Mesenteric fat pad (tissue), 1 donor: ENCODE measurements around the gene EMC8. TPM values are rescaled to one million over a fixed set of nuclear protein-coding genes. Genes with fewer than 3 reads are reported as not detected.
"Not testable (repeated sequence)": the region's sequence is repeated elsewhere in the genome, so short reads cannot be mapped to it uniquely, and the experiment has no call there.

Experiments used
- DNase-seq: peaks from one replicate; pipeline ENCODE4 v3.0.0-alpha.2; 2020; ENCODE audit warnings: low spot score
- long read RNA-seq: library from polyadenylated mRNA; unstranded; transcript quantifications from one replicate; pipeline ENCODE4 v2.0.0, GENCODE V29; 2020
- total RNA-seq: library from RNA; stranded (reverse); fragmentation: NEBNext Ultra II Directional; extraction: Animal tissue kit (Norgen Biotek cat#: 25700); gene quantifications from one replicate; pipeline ENCODE4 v1.2.1, GENCODE V29; 2021
- donor health status: DM: yes; HTN: yes; CAD: no.

The EMC8 gene
- total RNA-seq: 31.5 TPM
- long read RNA-seq, transcript EMC8-202 (4 exons, 1,935 nt): minor isoform, 35 of 116 reads
- long read RNA-seq, transcript EMC8-201 (5 exons, 1,962 nt): major isoform, 67 of 116 reads
- long read RNA-seq, partial matches to known transcripts: 3 of 116 reads
- long read RNA-seq, other reads (novel, unspliced or antisense): 9 of 116 reads

DNA sequence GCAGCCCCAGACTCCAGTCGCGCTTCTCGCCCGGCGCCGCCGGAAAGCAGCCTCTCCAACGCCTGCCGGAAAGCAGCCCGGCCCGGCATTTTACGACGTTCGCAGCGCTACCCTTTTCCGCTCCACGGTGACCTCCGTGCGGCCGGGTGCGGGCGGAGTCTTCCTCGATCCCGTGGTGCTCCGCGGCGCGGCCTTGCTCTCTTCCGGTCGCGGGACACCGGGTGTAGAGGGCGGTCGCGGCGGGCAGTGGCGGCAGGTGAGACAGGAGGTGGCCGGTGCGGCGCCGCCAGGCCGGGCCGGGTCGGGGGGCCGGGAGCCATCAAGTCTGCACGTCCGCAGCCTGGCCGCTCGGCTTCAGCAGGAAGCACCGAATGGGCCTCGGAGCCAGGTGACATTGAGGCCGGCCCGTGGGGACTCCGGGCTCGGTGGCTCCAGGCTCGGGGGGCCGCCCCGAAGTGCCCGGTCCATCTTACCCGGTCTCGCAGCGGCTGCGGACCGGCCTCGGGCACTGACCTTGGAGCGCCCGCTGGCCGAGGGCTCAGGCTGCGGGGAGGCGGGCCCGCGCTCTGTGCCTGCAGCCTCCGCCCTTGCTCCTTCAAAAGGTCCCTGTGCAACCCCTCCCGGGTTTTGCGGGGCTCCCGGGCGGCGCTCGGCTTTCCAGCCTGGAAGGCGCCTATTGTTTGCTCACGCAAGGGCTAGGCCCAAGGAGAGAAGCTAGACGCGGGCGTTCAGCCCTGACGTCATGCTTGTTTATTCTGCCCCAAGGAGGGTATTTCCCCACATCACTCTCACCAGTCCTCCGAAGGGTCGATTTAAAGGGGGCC is at the start of gene EMC8, which contains the start of gene COX4I1:
Gene EMC8 (minus strand): TSS at position 48 of the 824 bp plus-strand sequence. CDS start 249 bp downstream, outside the sequence.
Gene COX4I1 (plus strand): TSS at position 199 of the 824 bp plus-strand sequence. CDS start 1,511 bp downstream, outside the sequence.
- DNase-seq: peak; percentile 99

DNA sequence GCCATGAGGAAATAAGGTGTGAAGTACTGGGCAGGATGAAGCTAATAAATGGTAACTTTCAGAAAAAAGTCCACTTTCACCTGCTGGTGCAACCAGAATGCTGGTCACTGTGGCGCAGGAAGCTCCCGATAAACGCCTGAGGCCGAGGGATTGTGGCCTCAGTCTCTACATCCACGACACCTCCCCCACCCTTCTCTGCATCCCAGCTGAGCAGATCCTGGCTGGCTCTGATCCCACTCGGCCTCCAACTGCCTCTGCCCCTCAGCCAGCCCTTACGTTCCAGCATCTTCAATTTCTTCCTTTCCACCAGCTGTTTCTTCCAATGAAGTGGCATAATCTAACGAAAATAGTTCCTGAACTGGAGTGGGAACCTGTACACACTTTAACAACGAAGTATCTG is 49.6 kb upstream of the EMC8 start:
- DNase-seq: no peak

DNA sequence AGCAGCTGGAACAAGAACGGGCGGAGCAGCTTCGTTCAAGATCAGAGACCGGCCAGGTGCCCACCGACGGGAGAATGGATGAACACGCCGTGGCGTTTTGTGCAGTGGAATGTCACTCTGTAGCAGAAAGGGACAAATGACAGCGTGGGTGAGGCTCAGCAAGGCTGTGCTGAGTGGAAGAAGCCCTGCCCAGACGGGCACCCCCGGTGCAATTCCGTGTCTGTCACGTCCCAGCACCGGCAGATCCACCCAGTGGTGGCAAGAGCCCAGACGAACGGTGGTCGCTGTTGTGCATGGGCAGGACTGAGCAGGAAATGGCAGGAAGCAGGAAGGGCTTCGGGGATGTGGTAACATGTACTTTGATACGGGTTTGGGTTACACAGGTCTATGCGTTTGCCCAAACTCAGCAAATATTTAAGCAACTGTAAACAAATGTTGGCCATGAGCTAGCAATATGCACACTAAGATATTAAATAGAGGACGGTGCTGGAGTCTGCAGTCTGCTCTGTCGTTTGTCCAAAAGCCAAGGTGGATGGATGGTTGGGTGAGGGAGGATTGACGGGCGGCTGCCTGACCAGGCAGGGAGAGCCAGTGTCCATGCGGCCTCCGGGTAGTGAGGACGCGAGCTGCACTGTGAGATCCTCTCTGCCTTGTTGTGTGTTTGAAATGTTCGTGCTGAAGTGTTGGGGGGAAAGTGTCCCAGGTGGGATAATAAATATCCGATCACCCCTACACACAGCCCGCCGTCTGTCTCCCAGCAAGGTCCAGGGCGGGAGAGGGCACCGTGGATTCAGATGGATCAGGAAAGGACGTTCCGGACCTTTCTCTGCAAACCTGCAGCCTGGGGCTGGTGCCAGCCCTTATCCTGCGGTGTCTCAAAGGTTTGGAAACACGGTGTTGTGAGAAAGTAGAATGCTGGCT is 48.6 kb upstream of the EMC8 start:
- no peak for DNase-seq

DNA sequence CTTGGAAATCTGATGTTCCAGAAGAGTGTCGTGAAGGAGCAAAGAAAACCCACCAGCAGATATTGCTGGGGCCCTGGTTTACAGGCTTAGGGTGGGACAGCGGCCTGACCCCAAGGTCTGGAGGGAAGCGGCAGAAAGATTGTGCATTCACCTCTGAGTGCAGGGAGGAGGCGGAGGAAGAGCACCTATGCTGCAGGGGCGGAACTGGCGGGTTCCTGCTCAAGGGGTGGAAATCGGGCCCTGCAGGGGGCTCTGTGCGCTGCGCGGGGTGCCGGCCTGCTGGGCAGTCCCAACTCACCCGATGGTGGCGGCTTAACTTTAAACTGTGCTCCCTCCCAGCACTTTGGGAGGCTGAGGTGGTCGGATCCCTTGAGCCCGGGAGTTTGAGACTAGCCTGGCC is 47.7 kb upstream of the EMC8 start:
- no peak for DNase-seq

DNA sequence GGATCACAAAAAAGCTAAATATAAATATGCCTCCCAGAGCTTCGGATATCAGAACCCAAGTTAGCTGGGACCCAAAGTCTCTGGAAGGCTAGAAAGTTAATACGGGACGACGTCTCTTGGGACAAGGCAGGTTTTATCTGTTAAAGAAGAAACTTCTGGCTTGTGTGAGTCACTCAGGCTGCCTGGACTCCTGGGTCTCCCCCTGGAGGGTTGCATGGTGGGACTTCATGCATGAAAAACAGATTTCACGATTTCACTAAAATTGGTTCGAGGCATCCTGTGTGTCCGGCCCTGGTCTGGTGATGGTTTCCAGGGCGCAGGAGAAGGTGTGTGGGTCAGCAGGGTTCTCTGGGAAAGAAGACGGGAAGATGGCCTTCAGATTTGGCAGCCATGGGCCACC is 47.1 kb upstream of the EMC8 start:
- peak; percentile 78 for DNase-seq

DNA sequence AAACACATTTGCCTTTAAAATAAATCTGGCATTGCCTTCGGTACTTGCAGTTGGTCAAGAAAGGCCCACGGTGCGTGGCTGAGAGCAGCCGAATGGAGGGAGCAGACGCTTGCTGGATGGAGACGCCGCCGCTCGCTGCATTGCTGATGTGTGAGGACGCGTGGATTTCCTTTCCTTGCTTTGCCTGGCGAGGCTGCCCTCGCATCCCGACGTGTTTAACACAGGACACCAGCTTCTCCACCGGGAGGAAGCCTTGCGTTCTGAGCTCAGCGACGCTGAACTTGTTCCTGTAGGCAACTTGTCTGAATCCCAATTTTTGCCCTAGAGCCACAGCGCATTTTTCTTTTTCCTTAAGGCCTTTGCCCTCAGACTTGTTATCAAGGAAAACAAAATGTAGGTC is 45.9 kb upstream of the EMC8 start:
- peak; percentile 79 for DNase-seq

DNA sequence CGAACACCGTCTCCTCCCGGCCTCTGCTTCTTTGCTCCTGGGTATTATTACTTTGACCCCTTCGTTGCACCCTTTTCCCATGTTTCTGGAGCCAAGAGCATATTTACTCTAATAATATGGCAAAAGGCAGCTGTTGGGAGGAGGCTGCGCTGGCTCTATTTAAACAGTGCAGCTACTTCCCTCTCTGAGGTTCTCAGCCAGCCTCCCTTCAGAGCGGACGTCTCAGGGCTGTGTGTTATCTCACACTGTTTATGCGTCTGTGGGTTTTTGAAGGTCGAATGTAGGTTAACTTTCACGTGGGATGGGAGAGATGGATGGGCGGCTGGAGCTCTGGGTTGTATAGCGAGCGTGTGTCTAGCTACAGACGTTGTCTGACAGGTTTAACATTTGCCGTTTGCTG is 45.4 kb upstream of the EMC8 start:
- no peak for DNase-seq

DNA sequence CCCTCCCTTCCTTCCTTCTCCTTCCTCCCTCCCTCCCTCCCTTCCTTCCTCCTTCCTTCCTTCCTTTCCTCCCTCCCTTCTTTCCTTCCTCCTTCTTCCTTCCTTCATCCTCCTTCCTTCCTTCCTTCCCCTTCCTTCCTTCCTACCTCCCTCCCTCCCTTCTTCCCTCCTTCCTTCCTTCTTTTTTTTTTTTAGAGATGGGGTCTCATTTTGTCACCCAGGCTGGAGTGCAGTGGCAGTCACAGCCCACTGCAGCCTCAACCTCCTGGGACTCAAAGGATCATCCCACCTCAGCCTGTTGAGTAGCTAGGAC is 44.8 kb upstream of the EMC8 start:
- no peak for DNase-seq

DNA sequence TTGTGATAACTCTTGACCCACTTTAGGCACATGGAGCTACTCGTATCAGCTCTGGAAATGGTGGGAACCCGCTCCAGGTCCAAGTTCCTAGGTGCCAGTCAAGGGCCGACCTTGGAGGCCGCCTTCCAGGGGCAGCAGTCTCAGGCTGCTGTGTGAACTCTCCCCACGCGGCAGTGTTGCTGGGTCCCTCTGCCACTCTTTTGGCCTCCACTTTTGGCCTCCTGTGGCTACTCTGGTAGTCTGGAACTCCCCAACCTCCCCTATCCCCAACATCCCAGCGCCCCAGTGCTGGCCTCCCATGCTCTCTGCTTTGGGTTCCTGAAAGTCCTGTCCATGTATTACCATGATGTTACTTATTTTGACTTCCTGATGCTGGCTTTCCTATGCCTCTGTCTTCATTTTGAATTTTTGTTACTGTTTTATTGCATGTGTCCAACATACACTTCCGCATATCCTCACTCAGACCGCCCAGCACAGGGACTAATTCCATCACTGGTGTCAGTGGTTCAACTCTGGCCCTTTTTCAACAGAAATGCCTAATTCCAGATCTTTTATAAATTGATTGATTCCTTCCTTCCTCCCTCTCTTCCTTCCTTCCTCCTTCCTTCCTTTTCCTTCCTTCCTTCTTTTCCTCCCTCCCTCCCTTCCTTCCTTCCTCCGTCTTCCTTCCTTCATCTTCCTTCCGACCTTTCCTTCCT is 44.3 kb upstream of the EMC8 start:
- DNase-seq: peak; percentile 79

DNA sequence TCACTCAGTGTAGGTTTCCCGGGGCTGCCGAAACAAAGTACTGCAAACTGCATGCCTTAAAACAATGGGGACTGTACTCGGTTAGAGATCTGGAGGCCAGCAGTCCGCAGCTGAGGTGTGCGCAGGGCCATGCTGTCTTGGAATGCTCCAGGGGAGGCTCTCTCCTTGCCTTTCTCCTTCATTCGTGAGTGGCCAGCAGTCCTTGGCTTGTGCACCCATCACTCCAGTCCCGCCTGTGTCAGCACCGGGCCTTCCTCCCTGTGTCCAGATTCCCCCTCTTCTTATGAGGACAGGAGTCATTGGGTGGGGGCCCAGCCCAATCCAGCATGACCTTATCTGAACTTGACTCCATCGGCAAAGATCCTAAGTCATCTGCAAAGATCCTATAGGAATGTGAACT is 43.5 kb upstream of the EMC8 start:
- DNase-seq: peak; percentile 75

DNA sequence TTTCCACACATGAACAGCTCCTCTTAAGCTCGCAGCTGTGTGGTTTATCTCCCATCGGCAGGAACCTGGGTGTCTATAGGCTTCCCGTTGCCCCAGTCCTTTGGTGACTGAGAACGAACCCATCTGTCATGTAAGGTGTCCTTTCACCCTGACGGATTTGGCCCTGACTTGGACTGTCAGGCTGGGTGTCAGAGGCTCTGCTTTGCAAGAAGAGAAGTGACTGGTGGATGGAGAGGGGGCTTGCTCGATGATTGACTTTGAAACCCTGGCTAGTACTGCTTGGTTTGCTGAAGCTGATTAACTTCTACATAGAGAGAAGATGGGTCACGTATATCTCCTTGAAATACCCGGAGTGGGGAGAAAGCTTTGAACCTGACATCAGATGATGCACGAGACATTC is 43.1 kb upstream of the EMC8 start:
- DNase-seq: peak; percentile 76

DNA sequence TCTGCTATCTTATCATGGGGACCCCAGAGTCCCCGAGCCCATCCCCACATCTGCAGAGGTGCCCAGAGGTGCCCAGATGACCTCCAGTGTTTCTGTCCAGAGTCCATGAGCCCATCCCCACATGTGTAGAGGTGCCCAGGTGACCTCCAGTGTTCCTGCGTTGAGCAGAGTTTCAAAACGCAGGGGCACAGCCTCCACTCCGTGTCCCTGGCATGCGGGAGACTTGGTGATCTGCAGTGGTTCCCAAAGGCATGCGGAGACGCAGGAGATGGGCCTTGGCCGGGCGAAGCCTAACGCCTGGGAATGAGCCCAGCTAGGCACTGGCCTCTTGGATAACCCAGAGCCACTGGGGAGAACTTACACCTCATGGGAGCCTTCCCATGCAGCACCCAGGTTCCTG is 41.5 kb upstream of the EMC8 start:
- peak; percentile 83 for DNase-seq

DNA sequence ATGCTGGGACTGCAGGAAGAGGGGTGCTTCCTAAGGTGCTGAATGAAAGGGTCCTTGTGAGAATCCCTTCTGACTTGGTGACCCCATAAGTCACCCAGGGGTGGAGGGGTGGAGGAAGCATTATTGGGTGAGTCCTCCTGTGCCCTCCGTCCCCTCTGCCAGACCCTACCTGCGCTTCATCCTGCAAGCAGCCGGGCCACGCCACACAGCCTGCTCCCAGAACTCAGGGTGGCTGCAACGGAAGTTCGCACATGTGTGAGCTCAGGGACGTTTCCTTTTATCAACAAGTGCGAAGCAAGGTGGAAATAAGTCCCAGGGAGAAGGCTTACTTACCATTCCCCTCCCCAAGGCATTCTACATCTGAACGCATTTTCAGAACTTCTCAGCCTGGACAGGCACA is 41.1 kb upstream of the EMC8 start:
- no peak for DNase-seq

DNA sequence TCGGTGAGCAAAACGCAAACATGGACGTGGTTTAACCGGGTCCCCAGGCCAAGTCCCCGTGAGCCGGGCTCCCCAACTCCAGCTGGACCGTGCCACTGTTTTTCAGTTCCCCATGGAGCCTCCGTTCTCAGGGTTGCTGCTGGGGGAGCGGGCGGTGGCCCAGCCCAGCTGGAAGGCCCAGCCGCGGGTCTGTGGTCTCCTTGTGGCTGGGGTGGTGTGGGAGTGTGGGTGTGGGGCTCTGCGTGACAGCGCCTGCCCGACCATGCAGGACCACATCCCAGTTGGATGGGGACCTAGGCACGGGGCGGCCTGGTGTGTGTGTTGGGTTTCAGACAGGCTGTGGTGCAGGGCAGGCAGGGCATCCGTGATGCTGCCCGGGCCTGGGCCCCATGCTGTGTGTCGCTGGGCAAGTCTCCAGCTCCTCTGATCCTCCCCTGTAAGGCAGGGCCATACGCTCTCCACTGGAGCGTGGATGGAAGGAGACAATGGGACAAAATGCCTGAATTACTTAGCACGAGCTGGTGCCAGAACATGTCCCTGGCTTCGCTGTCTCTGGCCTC is 40.4 kb upstream of the EMC8 start:
- no peak for DNase-seq

DNA sequence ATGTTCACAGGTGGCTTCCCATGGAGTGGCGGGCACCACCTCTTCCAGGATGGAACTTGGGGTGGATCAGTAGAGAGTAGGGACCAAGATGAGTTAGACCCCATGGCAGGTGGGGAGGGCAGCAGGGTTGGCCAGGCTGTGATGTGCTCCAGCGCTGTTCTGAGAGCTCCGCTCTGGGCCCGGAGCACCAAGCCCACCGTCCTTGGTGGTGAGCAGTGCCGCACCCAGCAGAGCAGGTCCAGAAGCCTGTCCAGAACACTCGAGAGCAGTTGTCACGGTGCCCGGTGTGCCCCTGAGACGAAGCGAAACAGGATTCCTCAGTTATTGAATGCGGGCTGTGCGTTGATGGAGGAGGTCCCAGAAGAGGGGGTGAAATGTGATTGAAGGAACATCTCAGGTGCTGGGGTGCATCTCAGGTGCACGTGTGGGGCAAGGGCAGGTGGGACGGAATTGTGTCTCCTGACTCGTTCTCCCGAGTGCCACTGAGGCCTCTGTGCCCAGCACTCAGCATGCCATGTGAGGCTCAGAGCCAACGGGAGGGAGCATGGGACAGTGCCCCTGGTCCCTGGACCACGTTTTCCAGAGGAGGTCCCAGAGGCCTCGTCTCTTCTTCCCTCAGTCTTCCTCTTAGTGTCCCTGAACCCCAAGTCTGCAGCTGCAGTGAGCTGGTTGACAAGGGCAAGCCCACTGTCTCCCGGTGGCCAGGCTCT is 39.7 kb upstream of the EMC8 start:
- no peak for DNase-seq

DNA sequence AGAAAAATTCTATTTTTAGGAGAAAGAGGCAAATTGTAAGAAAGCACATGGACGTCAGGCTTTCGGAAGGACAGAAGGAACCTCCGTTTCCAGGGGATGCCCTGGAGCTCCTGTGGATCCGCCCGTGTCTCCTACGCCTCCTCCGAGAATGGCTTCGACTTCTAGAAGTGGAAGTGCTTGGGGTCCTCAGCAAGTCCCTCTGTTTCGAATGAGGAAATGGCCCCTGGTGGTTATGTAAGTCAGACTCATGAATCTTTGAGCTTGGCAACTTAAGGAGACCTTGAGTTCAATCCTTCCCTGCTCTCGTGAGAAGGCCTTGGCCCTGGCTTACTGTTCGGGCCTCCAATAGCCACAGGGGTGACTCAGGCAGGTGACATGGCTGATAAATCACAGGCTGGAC is 39.0 kb upstream of the EMC8 start:
- no peak for DNase-seq

DNA sequence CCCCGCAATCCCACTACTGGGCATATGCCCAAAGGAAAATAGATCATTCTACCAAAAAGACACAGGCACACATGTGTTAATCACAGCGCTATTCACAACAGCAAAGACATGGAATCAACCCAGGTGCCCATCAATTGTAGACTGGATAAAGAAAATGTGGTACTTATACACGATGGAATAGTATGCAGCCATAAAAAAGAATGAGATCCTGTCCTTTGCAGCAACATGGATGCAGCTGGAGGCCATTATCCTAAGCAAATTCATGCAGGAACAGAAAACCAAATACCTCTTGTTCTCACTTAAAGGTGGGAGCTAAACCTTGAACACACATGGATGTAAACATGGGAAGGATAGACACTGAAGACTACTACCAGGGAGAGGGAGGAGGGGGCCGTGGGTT is 38.3 kb upstream of the EMC8 start:
- not testable (repeated sequence) for DNase-seq

DNA sequence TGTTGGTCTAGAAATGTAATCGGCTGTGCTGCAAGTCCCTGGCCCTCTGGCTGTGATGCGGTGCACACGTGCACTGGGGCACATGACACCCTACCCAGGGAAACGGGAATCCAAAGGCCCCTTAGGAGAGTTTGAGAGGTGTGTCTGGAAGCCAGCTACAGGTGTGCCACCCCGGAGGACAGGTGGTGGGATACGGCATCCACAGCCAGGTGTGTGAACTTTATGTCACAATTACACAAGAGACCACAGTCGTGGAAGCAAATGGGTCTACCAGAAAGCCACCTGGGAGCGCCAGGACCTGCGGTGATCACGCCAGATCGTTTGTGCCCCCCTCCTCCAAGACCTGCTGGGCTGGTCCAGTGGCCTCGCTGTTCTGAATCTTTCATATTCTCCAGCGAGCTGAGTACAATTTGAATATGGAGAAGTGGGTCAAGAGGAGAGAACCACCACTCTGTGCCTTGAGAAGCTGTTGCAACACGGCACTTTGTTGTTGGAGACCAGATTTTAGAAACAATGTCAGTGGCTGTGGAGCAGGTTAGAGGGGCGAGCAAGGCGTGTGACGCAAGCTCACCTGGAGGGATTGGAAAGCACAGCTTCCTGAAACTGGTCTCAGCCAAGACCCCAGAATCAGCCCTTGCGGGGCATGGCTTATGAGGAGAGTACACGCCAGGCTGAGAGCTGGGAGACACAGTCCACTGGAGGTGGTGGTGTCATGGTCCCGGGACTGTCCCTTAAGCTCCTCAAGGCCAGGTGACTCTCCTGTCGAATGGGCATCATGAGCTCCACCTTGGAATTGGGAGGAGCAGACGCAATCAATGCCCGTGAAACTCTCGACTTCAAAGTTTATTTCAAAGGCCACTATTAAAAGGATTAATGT is 37.6 kb upstream of the EMC8 start:
- DNase-seq: no peak

DNA sequence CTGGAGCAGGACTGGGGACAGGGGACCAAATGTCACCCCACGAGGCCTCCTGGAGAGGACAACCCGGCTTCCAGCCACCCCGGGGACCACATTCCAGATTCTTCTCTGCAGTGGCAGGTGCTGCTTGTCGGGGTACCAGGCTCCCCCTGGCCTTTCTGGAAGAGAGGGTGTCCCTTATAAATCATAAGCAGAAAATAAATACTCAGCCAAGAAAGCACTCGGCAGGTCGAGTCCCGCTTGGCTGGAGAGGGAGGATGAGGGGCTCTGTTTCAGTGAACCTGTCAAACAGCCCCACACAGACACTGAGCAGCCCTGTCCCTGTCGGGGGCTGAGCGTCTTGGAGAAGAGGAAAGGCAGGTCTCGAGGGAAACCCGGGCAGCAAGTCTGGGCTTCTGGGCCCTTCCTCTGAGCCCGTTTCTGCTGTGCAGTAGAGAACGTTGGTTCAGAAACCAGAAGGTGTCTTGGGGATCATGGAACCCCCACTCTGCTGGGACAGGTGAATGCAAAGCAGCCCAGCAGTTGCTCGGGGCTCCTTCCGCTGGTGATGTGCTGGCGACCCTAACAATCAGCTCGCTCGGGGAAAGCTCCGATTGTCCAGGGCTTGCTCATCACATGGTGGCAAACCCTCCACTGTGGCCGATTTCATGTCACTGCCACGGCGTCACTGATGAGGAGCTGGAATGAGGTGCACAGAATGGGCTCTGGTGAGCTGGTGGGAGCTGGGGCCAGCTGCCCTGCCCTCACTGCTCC is 36.8 kb upstream of the EMC8 start:
- no peak for DNase-seq
